LNCaP clone FGC (cell line): ENCODE data around the gene IRF2BP1.

Experiments
- DNase-seq: peaks from one replicate; pipeline ENCODE4 v3.0.0-alpha.2; 2011; ENCODE audit warnings: low read depth
- H3K4me3 ChIP-seq: 2 replicates; pipeline ENCODE4 v1.5.1; 2011; ENCODE audit warnings: mild to moderate bottlenecking, low read depth, low read length, control low read depth
- TF ChIP-seq, protein P1 (sequence below): IDR thresholded peaks from 2 replicates; pipeline ENCODE4 v1.5.1; 2012; ENCODE audit warnings: mild to moderate bottlenecking; ENCODE audit not compliant: control insufficient read depth, insufficient read depth; ENCODE audit errors: extremely low read depth

Gene IRF2BP1

DNA sequence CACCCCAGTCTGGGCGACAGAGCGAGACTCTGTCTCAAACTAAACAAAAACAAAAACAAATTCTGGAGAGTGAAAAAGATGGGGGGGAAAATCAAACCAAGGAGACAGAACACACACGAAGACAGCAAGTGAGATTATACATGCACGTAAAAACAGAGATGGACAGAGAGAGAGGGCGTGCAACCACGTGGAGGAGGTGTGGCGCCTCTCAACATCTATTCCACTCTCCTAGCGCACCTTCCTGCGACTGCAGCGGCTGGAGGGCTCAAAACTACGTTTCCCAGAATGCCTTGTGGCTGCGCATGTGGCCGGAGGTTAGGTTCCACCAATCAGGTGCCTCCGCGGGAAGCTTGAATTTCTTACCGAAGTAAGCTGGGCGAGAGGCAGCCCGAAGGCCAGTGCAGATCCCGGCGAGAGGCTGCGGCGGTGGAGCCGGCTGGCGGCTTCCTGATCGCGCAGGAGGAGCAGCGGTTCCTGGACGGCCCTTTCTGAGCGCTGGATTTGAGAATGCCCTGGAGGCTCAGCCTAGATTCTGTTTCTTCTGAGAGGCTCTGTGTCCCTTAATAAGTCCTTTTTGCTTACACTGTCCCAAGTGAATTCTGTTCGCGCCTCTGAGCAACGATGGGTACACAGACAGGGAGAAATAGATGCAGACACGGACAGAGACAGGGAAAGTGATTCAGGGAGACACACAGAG lies 41.8 kb upstream of the IRF2BP1 start:
- H3K4me3 ChIP-seq: 0 out of 2 replicates have a peak overlapping the region, but pooled peaks have one; percentile 15
- peak; percentile 66 for DNase-seq
- TF ChIP-seq, protein P1, sequence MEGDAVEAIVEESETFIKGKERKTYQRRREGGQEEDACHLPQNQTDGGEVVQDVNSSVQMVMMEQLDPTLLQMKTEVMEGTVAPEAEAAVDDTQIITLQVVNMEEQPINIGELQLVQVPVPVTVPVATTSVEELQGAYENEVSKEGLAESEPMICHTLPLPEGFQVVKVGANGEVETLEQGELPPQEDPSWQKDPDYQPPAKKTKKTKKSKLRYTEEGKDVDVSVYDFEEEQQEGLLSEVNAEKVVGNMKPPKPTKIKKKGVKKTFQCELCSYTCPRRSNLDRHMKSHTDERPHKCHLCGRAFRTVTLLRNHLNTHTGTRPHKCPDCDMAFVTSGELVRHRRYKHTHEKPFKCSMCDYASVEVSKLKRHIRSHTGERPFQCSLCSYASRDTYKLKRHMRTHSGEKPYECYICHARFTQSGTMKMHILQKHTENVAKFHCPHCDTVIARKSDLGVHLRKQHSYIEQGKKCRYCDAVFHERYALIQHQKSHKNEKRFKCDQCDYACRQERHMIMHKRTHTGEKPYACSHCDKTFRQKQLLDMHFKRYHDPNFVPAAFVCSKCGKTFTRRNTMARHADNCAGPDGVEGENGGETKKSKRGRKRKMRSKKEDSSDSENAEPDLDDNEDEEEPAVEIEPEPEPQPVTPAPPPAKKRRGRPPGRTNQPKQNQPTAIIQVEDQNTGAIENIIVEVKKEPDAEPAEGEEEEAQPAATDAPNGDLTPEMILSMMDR: no peak

DNA sequence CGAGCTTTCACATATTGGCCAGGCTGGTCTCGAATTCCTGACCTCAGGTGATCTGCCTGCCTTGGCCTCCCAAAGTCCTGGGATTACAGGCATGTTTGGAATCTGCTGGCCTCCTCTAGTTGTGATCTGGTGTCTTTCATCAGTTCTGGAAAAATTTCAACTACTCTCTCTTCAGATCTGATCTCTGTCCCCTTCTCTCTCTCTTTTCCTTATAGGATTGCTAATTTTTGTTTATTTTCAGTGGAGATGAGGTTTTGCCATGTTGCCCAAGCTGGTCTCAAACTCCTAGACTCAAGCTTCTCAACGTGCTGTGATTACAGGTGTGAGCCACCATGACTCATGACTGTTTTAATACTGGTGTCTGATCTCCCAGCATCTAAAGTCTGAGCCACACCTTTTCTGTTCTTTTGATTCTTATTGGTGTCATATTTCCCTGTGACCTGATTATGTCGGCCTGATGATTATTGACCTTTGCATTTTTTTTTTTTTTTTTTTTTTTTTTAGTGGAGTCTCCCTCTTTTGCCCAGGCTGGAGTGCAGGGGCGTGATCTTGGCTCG lies 39.0 kb upstream of the IRF2BP1 start:
- TF ChIP-seq, protein P1: no peak
- no peak for DNase-seq
- no peak overlapping the region for H3K4me3 ChIP-seq

DNA sequence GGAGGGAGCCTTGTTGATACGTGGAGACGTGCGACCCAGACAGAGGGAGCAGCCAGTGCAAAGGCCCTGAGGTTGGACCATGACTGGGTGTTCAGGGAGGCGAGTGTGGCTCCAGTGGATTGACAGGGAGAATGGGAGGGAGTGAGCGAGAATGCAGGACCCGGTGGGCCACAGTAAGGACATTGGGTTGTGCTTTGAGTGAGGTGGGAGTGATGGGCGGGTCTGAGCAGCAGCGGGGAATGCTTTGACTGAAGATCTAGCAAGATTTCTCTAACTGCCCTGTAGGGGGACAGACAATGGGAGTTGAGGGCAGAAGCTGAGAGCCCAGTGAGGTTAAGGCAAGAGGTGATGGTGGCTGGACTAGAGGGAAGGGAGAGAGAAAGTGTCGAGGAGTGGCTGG lies 36.3 kb upstream of the IRF2BP1 start:
- H3K4me3 ChIP-seq: no peak overlapping the region
- TF ChIP-seq, protein P1: no peak
- no peak for DNase-seq

DNA sequence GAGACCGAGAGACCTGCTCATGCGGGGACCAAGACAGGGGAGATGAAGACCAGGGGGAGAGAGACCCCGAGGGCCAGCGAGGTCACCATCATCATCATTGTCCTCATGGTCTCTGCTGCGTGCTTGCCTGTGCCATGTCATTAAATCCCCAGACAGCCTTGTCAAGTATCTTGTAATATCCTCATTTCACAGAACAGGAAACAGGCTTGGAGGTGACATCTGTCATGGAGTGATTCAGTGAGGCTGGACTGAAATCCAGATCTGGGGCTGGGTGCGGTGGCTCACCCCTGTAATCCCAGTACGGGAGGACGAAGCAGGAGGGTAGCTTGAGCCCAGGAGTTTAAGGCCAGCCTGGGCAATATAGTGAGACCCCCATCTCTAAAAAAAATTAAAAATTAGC lies 34.5 kb upstream of the IRF2BP1 start:
- no peak for DNase-seq
- TF ChIP-seq, protein P1: no peak
- no peak overlapping the region for H3K4me3 ChIP-seq

DNA sequence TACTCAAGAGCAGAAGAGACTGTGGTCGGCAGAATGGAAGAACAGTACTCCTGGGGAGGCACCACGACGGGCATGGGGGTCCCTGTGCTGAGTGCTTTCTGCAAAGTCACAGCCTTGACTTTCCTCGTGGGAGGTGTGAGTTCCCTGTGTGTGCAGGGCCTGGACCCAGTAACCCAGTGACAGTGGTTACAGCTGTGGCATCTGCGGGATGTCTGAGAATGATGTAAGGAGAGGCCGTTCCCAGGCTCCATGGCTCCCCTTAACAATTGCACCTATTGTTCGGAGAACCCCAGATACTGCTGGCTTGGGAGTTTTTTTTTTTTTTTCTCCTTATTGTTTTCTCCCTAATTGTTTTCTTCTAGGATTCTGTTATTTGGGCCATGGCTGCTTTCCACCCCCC lies 33.7 kb upstream of the IRF2BP1 start:
- TF ChIP-seq, protein P1: no peak
- DNase-seq: no peak
- H3K4me3 ChIP-seq: no peak overlapping the region

DNA sequence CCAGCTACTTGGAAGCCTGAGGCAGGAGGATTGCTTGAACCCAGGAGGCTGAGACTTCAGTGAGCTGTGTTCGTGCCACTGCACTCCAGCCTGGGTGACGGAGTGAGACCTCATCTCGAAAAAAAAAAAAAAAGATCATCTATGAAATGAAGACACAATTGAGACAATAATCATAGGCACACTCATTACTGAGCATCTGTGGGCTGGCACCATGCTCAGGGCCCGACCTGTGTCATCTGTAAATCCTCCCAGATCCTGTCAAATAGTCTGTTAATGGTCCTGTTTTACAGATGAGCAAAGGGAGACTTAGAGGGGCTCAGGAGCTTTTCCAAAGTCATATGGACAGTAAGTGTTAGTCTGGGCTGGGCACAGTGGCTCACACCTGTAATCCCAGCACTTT lies 32.8 kb upstream of the IRF2BP1 start:
- DNase-seq: no peak
- H3K4me3 ChIP-seq: no peak overlapping the region
- TF ChIP-seq, protein P1: no peak
